ENCODE results near the gene METTL6. TPM values are rescaled to one million over a fixed set of nuclear protein-coding genes. Genes with fewer than 3 reads are reported as not detected.
"Not testable (repeated sequence)": the region's sequence is repeated elsewhere in the genome, so short reads cannot be mapped to it uniquely, and the experiment has no call there.

METTL6 gene
- polyA plus RNA-seq, result 12.3 TPM

DNA sequence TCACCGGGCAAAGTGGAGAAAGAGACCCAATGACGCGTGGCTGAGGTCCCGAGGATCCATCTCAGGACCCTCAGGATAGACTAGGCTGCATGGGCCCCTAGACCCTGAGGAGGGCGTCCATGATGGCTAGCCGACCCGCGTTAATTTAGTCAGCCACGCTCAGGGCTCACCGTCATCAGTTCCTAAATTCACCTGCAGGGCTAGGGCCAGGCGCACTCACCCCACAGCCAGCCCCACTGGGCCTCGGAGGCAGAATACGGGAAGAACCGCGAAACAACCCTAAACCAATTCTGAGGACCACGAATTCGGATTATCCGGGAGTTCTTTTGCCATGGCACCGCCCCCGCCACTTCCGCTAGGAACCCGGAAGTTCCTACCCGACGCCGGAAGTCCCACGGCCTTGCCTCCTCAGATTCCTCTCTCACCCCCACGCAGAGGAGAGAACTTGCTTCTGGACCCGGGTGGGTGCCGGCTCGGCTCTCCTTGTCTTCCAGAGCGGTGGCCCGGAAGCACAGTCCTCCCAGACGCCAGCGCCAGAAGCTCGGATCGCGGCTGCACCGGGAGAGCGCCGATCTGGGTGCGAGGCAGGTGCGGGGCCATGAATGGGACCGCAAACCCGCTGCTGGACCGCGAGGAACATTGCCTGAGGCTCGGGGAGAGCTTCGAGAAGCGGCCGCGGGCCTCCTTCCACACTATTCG lies at the start of gene METTL6, which contains the start of gene EAF1:
TSS of gene METTL6 (minus strand) at position 363 of the 699 bp plus-strand sequence. CDS start 1,033 bp downstream, outside the sequence.
TSS of gene EAF1 (plus strand) at position 417 of the 699 bp plus-strand sequence. CDS start at position 599, 182 bp downstream.
- Mint-ChIP-seq H3K4me3 (peak within 1 kb of the TSS; percentile 95 to 99 (median 98)), H3K27ac (peak within 1 kb of the TSS; percentile 96 to 97 (median 97)), H3K4me1 (peaks cover 29 to 42% (median 36%) of the 10 kb centered on the region in 3 donors), H3K9me3 (no peaks in the 10 kb centered on the region), H3K36me3 (peaks cover 5% of the 10 kb centered on the region), H3K27me3 (no peaks in the 10 kb centered on the region)

DNA sequence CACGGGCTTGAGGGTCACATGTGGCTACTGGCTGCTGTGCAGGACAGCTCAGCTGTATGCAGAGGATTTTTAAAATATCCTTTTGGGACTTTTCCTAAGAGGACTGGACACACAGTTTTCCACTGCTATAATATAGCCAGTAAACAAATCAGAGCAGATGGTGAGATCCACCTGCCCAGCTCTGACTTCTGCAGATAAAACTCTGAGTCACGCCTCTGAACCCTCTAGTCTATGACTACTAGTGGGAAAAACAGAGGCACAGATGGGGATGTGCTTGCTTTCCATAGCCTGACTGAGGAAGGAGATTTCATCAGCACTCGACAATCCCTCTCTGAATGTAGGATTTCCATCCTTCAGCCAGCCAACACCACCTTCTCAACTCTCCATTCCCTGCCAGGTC lies 49.0 kb upstream of the METTL6 start:
- H3K27me3 Mint-ChIP-seq, result no peaks in the 10 kb centered on the region
- H3K27ac Mint-ChIP-seq, result no peak overlapping the region
- no peak overlapping the region for H3K4me3 Mint-ChIP-seq
- peaks cover 3% of the 10 kb centered on the region for H3K36me3 Mint-ChIP-seq
- no peaks in the 10 kb centered on the region for H3K9me3 Mint-ChIP-seq
- H3K4me1 Mint-ChIP-seq, result no peaks in the 10 kb centered on the region

DNA sequence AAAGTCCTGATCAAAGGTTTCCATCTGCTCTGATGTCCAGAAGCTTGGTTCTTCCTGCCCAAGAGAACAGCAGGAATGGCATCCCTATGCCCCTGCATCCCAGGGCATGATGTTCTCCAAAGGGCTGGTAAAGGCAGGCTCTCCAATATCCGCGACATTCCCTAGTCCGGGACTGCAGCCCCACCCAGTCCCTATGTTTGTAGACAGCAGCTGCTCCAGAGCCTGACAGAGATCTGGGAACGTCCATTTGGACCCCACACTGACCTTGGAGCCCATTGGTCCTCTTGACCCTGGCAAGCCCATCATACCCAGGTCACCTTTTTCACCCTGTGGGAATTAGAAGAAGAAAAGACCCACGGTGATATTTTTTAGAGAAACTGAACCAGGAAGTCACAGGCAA lies 47.8 kb upstream of the METTL6 start:
- H3K4me3 Mint-ChIP-seq, result no peak overlapping the region
- H3K27ac Mint-ChIP-seq, result no peak overlapping the region
- no peaks in the 10 kb centered on the region for H3K27me3 Mint-ChIP-seq
- peaks cover 0 to 1% (median 0%) of the 10 kb centered on the region in 3 donors for H3K9me3 Mint-ChIP-seq
- H3K4me1 Mint-ChIP-seq, result no peaks in the 10 kb centered on the region
- H3K36me3 Mint-ChIP-seq, result peaks cover 3% of the 10 kb centered on the region

GRCh38 chr3:15471861-15472260 lies 44.5 kb upstream of the METTL6 start:
- H3K4me1 Mint-ChIP-seq, result no peaks in the 10 kb centered on the region
- no peaks in the 10 kb centered on the region for H3K27me3 Mint-ChIP-seq
- peak overlapping the region in 1 of 3 donors; percentile 54 for H3K27ac Mint-ChIP-seq
- peaks cover 0 to 2% (median 0%) of the 10 kb centered on the region in 3 donors for H3K9me3 Mint-ChIP-seq
- peaks cover 3% of the 10 kb centered on the region for H3K36me3 Mint-ChIP-seq
- no peak overlapping the region for H3K4me3 Mint-ChIP-seq

DNA sequence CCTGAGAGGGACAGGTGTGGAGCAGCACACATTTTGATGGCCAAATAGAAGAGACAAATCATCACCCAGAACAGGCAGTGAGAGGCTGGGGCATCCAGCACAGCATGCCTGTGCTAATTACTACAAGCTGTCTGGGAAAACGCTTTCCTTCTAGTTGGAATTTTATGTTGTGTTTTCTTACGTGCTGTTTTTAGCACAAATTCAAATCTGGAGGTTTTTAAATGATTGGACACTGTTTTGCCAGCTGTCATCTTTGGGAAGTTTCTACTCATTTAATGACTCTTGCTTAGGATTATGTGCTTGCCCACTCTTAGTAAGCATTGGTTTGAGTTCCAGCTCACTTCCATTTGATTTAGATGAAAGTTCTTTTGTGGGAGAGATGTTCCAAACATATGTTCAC lies 43.5 kb upstream of the METTL6 start:
- Mint-ChIP-seq H3K9me3 (peaks cover 0 to 2% (median 0%) of the 10 kb centered on the region in 3 donors), H3K27me3 (no peaks in the 10 kb centered on the region), H3K4me3 (no peak overlapping the region), H3K27ac (no peak overlapping the region), H3K36me3 (peaks cover 3% of the 10 kb centered on the region), H3K4me1 (no peaks in the 10 kb centered on the region)

- peak overlapping the region in 1 of 3 donors; percentile 31 for H3K27ac Mint-ChIP-seq
- peaks cover 3% of the 10 kb centered on the region for H3K36me3 Mint-ChIP-seq
- H3K27me3 Mint-ChIP-seq, result no peaks in the 10 kb centered on the region
- H3K4me3 Mint-ChIP-seq, result no peak overlapping the region
- H3K9me3 Mint-ChIP-seq, result peaks cover 0 to 2% (median 0%) of the 10 kb centered on the region in 3 donors
- no peaks in the 10 kb centered on the region for H3K4me1 Mint-ChIP-seq
Observed at GRCh38 chr3:15470261-15470660, 42.9 kb upstream of the METTL6 start.

GRCh38 chr3:15467227-15468181 lies 40.2 kb upstream of the METTL6 start:
- Mint-ChIP-seq H3K36me3 (no peaks in the 10 kb centered on the region), H3K4me3 (no peak overlapping the region), H3K27ac (no peak overlapping the region), H3K27me3 (no peaks in the 10 kb centered on the region), H3K9me3 (peaks cover 0 to 2% (median 0%) of the 10 kb centered on the region in 3 donors), H3K4me1 (no peaks in the 10 kb centered on the region)

DNA sequence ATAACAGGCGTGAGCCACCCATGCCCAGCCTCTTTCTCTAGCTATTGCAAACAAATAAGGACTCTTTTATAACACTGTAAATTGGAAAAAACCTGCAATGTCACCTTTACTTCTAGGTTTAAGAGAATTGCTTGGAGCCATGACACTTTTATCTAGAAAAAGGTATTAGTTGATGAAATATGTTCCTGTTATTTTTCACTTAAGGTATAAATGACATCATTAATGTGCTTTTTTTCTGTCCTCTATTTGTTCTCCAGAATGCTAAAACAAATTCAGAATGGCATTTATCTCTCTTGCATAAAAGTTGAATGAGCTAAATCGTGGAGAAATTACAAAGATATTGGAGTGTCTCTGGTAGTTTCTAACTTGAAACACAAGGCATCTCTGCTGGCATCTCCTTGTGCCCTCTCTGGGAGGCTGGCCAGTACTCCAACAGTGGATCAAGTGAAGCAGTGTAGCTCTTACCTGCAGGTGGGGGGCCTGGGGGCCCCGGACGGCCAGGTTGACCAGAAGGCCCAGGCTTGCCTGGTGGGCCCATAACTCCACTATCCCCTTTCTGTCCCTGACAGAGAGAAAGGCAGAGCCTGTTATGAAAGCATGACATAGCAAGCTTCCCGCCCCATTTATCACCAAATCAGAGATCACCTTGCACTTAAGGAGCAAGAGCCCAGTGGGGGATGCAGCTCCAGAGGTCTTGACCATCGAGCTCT lies 38.7 kb upstream of the METTL6 start:
- Mint-ChIP-seq H3K36me3 (no peaks in the 10 kb centered on the region), H3K27ac (no peak overlapping the region), H3K4me3 (no peak overlapping the region), H3K4me1 (peaks cover 0 to 1% (median 0%) of the 10 kb centered on the region in 3 donors), H3K9me3 (peaks cover 0 to 2% (median 0%) of the 10 kb centered on the region in 3 donors), H3K27me3 (no peaks in the 10 kb centered on the region)

- Mint-ChIP-seq H3K4me3 (no peak overlapping the region), H3K4me1 (peaks cover 0 to 4% (median 4%) of the 10 kb centered on the region in 3 donors), H3K9me3 (peaks cover 0 to 5% (median 4%) of the 10 kb centered on the region in 3 donors), H3K36me3 (peaks cover 3% of the 10 kb centered on the region), H3K27me3 (no peaks in the 10 kb centered on the region), H3K27ac (peak overlapping the region in 1 of 3 donors; percentile 86)
Observed at GRCh38 chr3:15462451-15462850, 35.1 kb upstream of the METTL6 start.

GRCh38 chr3:15460891-15461531 lies 33.7 kb upstream of the METTL6 start:
- no peak overlapping the region for H3K27ac Mint-ChIP-seq
- peaks cover 0 to 4% (median 4%) of the 10 kb centered on the region in 3 donors for H3K4me1 Mint-ChIP-seq
- H3K9me3 Mint-ChIP-seq, result peaks cover 0 to 5% (median 4%) of the 10 kb centered on the region in 3 donors
- peak overlapping the region in 1 of 4 donors; percentile 36 for H3K4me3 Mint-ChIP-seq
- peaks cover 3% of the 10 kb centered on the region for H3K36me3 Mint-ChIP-seq
- H3K27me3 Mint-ChIP-seq, result no peaks in the 10 kb centered on the region

GRCh38 chr3:15458212-15458780 lies 31.0 kb upstream of the METTL6 start:
- Mint-ChIP-seq H3K27ac (no peak overlapping the region), H3K36me3 (peaks cover 3% of the 10 kb centered on the region), H3K4me3 (no peak overlapping the region), H3K4me1 (peaks cover 0 to 4% (median 4%) of the 10 kb centered on the region in 3 donors), H3K9me3 (peaks cover 0 to 5% (median 4%) of the 10 kb centered on the region in 3 donors), H3K27me3 (no peaks in the 10 kb centered on the region)

DNA sequence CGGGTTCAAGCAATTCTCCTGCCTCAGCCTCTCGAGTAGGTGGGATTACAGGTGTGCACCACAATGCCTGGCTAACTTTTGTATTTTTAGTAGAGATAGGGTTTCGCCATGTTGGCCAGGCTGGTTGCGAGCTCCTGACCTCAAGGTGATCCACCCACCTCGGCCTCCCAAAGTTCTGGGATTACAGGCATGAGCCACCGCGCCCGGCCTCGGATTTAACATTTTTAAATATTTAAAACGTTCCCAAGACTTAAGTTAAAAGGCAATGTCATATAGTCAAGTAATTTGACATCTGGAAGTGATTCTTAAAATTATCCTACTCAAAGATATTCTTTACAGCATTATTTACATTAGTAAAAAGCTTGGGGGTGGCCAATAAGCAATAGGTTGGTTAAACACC lies 29.6 kb upstream of the METTL6 start:
- not testable (repeated sequence) for H3K27me3 Mint-ChIP-seq, H3K27ac Mint-ChIP-seq, H3K36me3 Mint-ChIP-seq, H3K9me3 Mint-ChIP-seq, H3K4me1 Mint-ChIP-seq, H3K4me3 Mint-ChIP-seq

DNA sequence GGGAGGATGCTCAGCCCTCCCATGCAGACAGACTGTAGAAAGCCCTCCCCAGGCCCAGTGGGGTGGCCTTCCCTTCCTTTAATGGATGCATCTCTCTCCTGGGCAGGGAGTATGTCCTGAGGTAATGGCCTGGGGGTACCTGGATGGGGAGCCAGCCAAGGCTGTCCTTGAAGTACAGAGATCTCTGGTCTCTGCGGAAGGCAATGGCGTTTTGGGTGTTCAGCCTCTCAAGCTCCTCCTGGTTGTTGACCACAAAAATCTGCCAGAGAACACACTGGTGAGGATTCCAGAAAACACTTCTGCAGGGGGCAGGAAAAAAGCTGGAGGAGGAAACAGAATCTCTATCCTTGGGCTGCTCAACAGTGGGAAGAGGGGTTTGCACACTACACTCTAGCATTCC lies 29.0 kb upstream of the METTL6 start:
- H3K36me3 Mint-ChIP-seq, result peaks cover 3% of the 10 kb centered on the region
- H3K27me3 Mint-ChIP-seq, result no peaks in the 10 kb centered on the region
- H3K27ac Mint-ChIP-seq, result no peak overlapping the region
- H3K4me3 Mint-ChIP-seq, result no peak overlapping the region
- H3K4me1 Mint-ChIP-seq, result peaks cover 0 to 4% (median 4%) of the 10 kb centered on the region in 3 donors
- H3K9me3 Mint-ChIP-seq, result peaks cover 0 to 5% (median 4%) of the 10 kb centered on the region in 3 donors

GRCh38 chr3:15455756-15456155 lies 28.4 kb upstream of the METTL6 start:
- peaks cover 0 to 3% (median 3%) of the 10 kb centered on the region in 3 donors for H3K4me1 Mint-ChIP-seq
- no peak overlapping the region for H3K27ac Mint-ChIP-seq
- H3K27me3 Mint-ChIP-seq, result no peaks in the 10 kb centered on the region
- H3K36me3 Mint-ChIP-seq, result peaks cover 5% of the 10 kb centered on the region
- peaks cover 0 to 5% (median 4%) of the 10 kb centered on the region in 3 donors for H3K9me3 Mint-ChIP-seq
- no peak overlapping the region for H3K4me3 Mint-ChIP-seq
